Activated CD4-positive, CD25-positive, alpha-beta regulatory T cell treated with anti-CD3 and anti-CD28 coated beads, Interleukin-2, amount 50 U/mL, for 72 hours (primary cell): ENCODE measurements around the gene UQCRC2.
"Not testable (repeated sequence)": the region's sequence is repeated elsewhere in the genome, so short reads cannot be mapped to it uniquely, and the experiment has no call there.

ENCODE experiments used
- DNase-seq: peaks from one replicate; pipeline ENCODE4 v3.0.0; 2021

The UQCRC2 gene

DNA sequence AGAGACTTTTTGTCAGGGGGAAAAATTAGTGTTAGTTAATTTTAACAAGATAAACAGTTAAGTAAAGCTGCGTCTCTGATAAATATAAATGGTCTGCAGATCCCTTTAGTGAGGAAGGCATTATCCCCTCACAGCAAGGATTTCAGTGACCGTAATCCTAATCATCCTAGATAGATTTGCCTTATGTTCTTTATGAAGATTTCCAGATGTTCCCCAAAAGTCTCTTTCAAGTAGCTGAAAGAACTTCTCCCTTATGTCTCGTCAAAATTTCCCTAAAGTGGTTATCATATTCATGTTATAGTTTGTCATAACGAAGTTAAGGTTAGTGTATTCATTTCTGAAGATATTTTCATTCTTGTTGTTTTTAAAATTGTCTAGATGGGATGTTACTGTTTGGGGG, 60.3 kb downstream of the UQCRC2 start:
- no peak for DNase-seq

DNA sequence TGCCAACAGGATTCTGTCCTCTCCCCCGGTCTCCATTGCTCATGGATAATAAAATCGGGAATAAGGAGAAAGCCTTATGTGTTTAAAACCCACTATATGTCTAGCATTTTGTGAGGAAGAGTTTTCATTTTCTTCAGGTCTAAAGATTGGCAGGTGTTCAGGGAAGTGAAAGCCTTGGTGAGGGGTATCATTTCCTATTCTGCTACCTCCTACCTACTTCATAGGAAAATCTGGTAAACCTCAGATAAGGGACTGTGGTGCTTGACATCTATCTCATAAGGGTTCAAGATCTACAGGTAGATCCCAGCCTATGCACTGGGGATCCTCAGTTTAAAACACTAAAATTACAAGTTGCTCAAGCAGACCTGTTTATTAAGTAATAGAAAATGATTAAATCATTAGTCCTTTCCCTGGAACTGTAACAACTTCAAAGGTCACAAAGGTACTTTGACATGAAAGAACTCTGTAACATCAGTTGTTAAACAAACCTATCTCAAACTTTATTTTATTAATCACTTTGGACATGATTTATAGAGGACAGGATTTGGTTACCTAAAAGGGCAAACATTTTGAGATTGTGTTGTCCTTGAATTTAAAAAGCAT, 61.2 kb downstream of the UQCRC2 start:
- DNase-seq = no peak

DNA sequence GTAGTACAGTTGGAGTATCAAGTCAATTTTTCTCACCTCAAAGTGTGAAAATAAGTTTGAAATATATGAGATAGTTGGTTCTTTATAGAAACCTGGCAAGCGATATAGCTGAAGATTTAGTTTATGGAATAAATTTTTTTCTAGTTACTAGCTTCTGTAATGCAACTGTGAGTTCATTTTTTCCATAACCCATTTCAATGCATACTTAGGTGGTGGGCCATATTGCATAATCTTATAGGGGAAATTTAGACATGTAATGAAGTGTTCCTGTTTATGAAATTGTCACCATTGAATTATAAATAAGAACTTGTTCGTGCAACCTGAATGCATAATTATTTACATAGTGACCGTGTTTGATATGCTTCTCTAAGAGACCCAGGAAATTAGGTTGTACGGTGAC, 63.8 kb downstream of the UQCRC2 start:
- no peak for DNase-seq

DNA sequence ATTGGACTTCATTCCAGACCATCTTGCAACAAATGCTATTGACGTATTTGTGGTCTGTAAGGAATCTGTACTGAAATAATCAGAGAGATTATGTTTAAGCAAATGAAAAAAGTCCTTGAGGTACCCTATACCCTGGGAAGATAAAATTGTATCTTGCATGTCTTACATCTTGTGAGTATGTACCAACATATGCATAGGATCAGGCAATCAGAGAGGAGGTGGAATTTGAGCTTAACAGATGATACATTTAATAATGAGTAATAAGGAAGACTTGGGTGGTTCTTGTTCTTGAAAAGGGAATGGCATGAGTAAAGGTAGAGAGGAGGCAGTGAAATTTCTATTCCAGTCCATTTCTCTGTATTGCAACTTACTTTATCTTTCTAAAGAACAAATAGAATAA, 65.4 kb downstream of the UQCRC2 start:
- DNase-seq = no peak

- DNase-seq = no peak
These were observed 69.0 kb downstream of the UQCRC2 start for GRCh38 chr16:22022151-22022550.

- no peak for DNase-seq
These were observed 70.3 kb downstream of the UQCRC2 start for GRCh38 chr16:22023505-22023904.

- DNase-seq = not testable (repeated sequence)
These were observed 71.6 kb downstream of the UQCRC2 start for GRCh38 chr16:22024785-22025184.

DNA sequence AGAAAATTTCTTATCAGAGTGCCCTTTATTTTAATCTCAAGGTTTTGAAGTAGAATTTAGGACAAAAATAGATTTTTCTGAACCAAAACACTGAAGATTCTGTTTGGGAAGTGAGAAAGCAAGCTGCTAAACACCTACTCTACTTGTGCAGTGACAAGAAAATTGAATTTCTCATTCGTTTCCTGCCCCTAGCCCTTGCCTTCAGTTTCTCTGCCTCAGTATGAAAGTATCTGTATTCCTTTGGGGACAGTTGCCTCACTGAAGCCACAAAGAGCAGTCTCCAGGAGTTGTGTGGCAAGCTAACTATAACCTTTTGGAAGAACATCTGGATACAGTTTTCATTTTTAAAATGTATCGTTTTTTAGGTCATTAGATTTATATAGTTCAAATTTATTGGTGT, 74.5 kb downstream of the UQCRC2 start:
- DNase-seq = no peak

- no peak for DNase-seq
These were observed 76.5 kb downstream of the UQCRC2 start for GRCh38 chr16:22029632-22030031.

GRCh38 chr16:22030087-22030812, 77.1 kb downstream of the UQCRC2 start:
- no peak for DNase-seq

DNA sequence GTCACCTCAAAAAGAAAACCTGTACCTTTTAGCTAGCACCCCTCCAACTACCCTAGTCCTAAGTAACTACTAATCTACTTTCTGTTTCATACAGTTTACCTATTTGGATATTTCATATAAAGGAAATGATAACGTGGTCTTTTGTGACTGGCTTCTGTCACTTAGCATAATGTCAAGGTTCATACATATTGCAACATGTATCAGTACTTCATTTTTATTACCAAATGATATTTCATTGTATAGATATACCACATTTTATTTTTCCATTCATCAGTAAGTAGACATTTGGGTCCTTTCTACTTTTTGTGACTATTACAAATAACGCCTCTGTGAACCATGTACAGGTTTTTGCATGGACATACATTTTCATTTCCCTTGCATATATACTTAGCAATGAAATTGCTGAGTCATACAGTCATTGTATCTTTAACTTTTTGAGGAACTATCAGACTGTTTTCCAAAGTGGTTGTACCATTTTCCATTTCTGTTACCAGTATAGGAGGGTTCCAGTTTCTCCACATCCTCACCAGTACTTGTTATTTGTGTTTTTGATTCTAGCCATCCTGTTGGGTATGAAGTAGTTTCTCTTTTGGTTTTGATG, 78.4 kb downstream of the UQCRC2 start:
- no peak for DNase-seq
